DLD1 (cell line): Measurements from ENCODE around the gene DCAF12L2.
"Not testable (repeated sequence)": the region's sequence is repeated elsewhere in the genome, so short reads cannot be mapped to it uniquely, and the experiment has no call there.

Experiments
- in situ Hi-C: cut with HindIII; loops from 2 replicates; pipeline ENCODE4 v1.10.0; 2017; ENCODE audit warnings: low sequenced_read_pairs

The DCAF12L2 gene

DNA sequence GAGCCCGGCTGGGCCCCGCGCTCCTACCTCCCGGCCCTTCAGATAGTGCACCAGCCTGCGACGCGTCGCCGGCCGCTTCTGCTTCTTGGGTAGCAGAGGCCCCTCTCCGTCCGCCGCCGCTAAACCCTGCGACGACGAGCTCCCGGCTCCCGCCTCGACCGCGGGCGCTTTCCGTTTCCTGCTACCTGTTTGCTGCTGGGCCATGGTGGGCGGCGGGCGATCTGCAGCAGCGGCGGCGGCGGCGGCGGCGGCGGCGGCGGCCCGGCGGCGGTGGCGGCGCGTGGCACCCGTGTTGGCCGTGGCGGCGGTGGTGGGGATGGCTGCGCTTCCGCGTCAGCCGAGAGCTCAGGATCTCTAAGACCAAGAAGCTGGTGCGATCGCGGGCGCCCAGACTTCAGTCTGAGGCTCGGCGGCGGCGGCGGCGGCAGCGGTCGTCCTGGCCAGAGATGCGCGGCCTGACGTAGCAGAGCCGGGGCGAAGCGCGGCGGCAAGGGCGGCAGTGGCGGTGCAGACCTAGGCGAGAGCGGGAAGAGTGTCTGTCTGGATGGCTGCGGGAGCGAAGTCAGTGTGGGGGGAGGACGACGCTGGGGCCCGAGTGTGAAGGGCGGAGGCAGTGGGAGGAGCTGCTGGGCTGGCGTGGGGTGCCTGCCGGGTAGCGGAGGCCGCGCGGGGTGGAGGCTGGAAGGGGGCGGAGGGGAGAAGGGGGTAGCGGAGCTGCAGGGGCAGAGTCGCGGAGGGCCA is at the start of gene DCAF12L2:
Gene DCAF12L2, minus strand, starts transcription at position 569 of the 741 bp plus-strand sequence. Its CDS starts 365 bp downstream, at position 204.
- in situ Hi-C loops: no loop called here

DNA sequence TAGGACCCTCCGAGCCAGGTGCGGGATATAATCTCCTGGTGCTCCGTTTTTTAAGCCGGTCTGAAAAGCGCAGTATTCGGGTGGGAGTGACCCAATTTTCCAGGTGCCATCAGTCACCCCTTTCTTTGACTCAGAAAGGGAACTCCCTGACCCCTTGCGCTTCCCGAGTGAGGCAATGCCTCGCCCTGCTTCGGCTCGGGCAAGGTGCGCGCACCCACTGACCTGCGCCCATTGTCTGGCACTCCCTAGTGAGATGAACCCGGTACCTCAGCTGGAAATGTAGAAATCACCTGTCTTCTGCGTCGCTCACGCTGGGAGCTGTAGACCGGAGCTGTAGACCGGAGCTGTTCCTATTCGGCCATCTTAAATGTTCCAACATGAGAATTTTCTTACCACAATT is 24.8 kb upstream of the DCAF12L2 start:
- in situ Hi-C loops: not testable (repeated sequence)

DNA sequence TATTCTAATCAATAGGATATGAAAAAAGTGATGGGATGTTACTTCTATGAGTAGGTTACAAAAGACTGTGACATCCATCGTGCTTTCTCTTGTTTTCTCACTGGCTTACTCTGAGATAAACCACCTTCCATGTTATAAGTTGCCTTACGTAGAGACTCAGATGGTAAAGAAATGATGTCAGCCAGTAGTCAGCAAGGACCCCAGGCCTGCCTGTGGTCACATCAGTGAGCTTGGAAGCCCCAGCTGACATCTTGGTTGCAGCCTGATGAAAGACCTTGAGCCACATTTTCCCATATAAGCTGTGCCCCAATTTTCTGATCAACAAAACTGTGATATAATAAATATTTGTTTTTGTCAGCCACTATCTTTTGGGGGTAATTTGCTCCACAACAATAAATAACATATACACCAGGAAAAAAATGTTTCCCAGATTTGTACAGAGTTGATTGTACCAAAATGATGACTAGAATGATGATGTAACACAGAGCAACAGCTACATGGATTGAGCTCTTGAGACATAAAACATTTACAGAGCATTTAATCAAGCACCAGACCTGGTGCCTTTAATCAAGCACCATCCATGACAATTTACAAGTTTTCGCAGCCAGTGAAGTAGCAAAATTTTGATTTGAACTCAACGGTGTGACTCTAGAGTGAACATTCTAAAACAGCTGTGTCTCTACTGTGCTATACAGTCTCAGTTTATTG is 11.2 kb upstream of the DCAF12L2 start:
- in situ Hi-C loops: no loop called here

DNA sequence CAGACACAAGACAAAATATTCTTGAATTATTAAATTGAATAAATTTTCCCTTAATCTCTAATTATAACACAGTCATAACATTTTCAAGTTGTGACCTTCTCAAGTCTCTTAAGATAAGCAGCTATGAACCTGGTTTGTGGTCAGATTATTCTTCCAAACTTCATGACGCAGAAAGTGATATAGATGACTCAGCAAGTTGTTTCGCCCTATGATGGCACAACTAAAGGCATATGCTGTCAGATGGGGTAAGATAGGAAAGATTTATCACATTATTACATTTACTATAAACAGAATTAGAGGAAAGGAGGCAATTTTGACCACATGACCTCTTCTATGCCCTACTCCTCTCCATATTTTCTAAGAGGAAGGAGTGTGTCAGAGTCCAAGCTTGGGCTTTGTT is 4.6 kb upstream of the DCAF12L2 start:
- in situ Hi-C loops: no loop called here

DNA sequence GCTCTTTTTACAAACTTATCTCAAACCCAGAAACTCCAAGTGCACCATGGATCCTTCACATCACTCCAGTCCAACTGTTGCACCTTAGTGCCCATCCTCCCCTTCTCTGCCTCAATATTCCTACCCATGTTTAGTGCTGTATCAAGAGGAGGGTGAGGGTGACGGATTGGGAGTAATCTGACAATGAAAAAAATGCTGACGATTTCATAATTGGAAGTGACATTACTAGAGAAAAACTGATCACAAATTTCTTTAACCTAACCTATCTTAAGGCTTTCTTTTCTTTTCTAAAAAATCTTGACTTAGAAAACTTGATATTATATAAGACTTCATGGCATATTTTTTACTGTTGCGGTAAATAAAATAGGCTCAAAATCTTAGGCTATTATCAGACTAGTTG is 1.5 kb upstream of the DCAF12L2 start:
- in situ Hi-C loops: no loop called here

DNA sequence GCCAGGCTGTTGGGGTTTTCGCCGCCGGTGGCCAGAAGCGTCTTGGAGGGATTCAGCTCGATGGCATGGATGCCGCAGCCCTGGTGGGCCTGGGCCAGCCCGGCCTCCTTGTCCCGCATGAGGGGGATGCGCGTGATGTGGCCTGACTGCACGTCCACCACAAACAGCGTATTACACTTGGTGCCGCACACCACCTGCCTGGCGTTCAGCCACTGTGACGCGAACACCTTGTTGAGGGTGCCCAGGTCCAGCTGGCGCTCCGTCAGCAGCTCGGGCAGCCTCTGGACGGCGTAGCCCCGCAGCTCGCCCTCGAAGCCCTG is 728 bp downstream of the DCAF12L2 start:
- in situ Hi-C loops: no loop called here

DNA sequence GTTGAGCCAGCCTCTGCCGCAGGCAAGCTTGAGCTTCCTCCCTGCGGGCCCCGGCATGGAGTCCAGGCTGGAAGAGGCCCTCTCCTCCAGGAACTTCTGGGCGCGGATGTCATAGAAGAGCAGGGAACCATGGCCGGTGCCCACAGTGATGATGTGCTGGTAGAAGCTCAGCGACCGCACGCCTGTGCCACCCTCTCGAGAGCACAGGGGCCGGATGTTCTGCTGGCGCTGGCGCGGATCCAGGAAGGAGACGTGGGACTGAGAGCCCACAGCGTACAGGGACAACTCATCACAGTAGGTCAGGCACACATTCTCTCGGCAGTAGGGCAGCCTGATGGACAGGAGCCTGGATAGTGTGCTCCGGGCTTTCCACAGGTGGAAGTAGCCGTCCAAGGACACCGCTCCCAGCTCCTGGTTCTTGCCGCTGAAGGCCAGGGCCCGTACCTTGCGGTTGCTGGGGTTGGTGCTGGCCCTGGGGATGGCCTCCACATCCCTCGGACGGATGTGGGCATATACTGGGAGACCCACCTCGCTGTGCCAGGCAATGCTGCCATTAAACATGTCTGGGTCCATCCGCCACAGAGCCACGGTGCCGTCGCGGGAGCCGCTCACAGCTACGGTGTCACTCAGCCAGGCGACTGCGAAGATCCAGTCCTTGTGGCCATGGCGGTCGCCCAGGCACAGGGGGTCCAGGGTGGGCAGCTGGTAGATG is 1.2 kb downstream of the DCAF12L2 start:
- in situ Hi-C loops: no loop called here

DNA sequence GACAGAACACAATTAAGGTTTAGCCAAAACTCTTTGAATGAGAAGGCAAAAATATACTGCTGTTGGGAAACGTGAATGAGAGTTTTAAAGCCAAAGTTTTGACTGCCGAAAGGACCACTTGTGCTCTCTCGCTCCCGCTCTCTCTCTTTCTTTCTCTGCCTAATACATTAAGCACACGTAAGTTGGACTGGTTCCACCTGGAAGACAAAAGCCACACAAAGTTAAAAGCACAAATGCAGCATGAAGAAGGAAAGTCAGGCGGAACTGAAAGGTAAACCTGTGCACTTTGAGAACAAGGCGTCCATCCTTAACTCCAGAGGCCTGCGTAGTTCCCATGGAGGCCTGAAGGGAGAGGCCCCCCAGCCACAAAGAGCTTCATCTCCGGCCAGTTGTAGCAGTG is 1.9 kb downstream of the DCAF12L2 start:
- in situ Hi-C loops: no loop called here

DNA sequence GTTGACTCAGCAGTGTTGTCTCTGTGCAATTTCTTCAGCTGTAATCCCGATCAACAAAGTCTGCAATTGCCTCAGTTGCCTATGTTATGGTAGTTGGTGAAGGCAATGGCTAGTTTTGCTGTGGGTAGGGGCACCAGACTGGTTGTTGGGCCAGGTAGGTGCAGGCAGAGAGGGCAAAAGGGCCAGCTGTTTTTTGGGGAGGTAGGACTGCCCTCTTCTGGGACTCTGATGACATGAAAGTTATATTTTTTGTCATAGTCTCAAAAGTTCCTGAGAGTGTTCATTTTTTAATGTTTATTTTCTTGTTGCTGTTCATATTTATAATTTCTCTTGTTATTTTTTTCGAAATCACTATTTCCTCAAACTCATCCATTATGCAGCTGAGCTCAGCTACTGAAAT is 25.1 kb downstream of the DCAF12L2 start:
- in situ Hi-C loops: no loop called here

DNA sequence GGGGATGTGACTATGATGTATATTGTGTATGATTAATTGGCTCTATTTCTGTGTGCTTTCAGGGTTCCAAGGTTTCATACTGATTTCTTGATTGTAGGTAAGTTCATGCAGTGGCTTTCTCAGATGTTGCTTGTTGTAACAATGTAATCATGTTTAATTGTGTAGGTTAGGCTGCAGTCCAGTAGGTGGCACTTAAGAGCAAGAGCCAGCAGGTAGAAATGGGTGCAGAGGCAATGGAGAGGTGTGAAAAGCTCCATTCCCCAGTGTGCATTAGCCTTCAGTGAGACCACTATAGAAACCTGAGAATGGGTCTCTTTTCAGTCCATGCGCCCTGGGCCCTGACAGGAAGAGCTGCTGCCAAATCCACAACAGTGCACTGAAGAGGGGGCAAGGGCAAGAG is 28.2 kb downstream of the DCAF12L2 start:
- in situ Hi-C loops: no loop called here

DNA sequence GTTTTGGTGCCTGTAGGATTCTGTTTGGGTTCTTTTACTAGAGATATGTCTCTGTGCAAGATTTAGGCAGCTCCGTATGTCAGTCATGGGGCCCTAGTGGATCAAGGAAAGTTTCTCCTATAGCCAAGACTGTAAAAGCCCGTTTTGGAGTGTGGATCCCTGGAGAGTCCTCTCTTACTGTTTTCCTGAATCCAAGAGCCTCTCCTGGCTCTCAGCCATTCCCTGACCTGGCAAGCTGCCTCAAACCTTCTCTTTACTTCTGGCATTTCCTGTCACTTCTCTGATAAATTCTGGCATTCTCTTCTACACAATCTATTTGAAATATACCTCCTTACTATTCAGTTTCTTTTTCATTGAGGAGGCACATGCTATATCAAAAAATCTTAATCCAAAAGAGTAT is 41.4 kb downstream of the DCAF12L2 start:
- in situ Hi-C loops: no loop called here
